Fibroblast of skin of right biceps (primary cell): ENCODE results near the gene FCER2.
"Not testable (repeated sequence)": the region's sequence is repeated elsewhere in the genome, so short reads cannot be mapped to it uniquely, and the experiment has no call there.

Experiments used
- DNase-seq: peaks from one replicate; pipeline ENCODE4 v3.0.0-alpha.2; 2013

The FCER2 gene

GRCh38 chr19:7645163-7645562, 56.8 kb downstream of the FCER2 start:
- no peak for DNase-seq

- DNase-seq, result no peak
Measured at GRCh38 chr19:7644550-7644877, 57.4 kb downstream of the FCER2 start.

- DNase-seq, result not testable (repeated sequence)
Measured at GRCh38 chr19:7643629-7644549, 58.0 kb downstream of the FCER2 start.

DNA sequence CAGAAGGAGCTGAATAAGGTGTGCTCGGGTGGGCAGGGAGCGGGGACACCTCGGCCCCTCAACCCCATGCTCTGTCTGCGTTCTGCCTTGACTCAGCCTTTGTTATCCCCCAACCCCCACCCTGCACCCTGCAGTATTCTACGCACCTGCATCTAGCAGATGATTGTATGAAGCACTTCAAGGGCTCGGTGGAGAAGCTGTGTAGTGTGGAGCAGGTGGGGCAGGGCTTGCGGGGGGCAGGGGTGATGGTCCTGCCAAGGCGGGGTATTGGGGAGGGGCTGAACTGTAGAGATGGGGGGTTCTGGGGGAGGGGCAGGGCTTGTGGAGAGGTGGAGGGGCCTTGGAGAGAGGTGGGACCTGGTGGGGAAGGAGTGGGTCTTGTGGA, 58.9 kb downstream of the FCER2 start:
- no peak for DNase-seq

DNA sequence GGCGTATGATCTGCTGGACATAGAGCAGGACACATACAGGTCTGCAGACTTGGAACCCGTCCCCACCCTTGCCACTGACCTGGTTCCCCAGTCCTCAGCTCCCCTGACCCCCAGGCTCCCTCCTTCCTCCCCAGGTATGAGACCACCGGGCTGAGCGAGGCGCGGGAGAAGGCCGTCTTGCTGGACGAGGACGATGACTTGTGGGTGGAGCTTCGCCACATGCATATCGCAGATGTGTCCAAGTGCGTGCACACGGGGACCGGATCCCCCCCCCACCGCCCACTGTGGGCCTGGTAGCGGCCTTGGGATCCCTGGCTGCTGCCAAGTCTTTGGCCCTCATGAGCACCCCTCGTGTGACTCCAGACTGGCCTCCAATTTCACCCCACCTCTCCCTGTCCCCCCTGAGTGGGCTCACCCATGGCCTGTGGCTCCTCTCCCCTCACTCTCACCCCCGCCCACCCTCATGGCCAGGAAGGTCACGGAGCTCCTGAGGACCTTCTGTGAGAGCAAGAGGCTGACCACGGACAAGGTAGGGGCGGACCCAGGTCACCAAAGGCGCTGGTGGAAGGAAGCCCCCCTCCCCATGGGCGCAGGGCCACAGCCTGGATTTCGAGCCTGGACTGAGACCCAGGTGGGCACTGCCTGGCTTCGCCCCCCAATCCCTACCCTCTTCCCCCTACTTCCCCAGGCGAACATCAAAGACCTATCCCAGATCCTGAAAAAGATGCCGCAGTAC, 59.5 kb downstream of the FCER2 start:
- no peak for DNase-seq

DNA sequence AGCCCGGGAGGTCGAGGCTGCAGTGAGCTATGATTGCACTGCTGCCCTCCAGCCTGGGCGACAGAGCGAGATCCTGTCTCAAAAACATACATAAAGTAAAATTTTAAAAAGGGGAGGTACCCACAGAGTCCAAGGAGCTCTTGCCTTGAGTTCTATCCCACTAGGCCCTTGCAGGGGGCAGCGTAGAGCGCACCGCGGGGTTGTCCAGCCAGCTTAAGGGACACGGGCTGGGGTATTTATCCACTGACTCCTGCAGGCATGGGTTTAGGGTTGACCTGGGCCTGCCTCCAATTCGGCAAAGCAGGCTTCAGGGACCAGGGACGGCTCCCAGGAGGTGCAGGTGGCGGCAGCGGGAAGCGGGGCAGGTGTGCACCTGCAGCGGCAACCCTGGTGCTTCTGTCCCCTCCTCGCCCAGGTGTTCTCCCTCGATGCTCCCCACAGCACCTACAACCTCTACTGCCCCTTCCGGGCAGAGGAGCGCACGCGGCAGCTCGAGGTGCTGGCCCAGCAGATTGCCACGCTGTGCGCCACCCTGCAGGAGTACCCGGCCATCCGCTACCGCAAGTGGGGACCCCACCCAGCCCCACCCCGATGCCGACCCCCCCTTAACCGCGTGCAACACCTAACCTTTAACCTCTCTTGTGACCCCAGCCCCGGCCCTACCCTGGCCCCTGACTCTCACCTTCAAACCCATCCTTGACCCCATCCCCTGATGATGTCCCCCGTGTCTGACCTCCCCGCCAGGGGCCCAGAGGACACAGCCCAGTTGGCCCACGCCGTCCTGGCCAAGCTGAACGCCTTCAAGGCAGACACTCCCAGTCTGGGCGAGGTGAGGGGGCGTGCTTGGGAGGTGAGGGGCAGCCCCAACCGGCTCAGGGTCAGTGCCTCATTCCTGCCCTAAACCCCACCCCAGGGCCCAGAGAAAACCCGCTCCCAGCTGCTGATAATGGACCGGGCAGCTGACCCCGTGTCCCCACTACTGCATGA, 60.3 kb downstream of the FCER2 start:
- DNase-seq, result no peak

- DNase-seq, result no peak
Measured at GRCh38 chr19:7640803-7641202, 61.1 kb downstream of the FCER2 start.

DNA sequence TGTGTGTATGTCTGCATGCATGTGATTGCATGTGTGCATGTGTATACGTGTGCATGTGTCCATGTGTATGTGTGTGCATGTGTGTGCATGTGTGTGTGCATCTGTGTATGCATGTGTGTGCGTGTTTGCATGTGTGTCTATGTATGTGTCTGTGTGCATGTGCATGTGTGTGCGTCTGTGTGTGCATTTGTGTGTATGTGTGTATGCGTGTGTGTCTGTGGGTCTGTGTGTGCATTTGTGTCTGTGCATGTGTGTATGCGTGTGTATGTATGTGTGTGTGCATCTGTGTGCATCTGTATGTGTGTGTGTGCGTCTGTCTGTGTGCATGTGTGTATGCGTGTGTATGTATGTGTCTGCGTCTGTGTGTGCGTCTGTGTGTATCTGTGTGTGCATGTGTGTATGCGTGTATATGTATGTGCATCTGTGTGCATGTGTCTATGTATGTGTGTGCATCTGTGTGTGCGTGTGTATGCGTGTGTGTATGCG, 62.0 kb downstream of the FCER2 start:
- DNase-seq, result no peak

DNA sequence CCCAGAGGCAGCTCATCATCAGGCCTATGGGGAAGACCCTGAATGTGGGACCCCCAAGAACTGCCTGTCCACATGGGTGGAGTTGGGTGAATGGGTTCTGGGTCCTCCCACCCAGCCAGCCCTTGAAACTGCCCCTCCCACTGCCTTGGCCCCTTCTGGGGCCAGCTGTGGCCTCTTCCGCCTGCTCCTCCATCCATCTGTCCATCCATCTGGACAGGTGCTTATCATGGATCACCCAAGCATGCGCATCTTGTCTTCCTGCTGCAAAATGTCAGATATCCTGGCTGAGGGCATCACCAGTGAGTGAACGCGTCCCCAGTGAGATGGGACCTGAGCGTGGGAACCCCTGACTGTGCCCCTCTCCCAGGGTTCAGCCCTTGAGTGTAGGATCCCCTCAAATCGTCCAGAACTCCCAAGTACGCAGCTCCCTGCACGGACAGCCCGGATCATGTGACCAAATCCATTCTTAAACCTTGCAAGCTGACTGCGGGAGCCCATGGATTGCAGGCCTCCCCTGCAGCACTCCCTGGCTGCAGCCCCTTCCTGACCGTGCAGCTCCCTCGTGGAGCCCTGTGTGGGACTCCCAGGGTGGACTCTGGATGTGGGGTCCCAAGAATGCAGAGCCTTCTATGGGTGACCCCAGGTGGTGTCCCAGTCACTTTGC, 63.0 kb downstream of the FCER2 start:
- DNase-seq, result no peak
